ENCODE results near the gene ITM2C. TPM values are rescaled to one million over a fixed set of nuclear protein-coding genes. Genes with fewer than 3 reads are reported as not detected.
A peak's percentile ranks its signal among the peaks of the same experiment; 100 is the strongest.

Gene ITM2C
- total and polyA plus RNA-seq, 2 of the 13 experiments (the other 11 are each of a cell fraction or from before 2014, with no cell fraction given) = 70.5 to 270 TPM

DNA sequence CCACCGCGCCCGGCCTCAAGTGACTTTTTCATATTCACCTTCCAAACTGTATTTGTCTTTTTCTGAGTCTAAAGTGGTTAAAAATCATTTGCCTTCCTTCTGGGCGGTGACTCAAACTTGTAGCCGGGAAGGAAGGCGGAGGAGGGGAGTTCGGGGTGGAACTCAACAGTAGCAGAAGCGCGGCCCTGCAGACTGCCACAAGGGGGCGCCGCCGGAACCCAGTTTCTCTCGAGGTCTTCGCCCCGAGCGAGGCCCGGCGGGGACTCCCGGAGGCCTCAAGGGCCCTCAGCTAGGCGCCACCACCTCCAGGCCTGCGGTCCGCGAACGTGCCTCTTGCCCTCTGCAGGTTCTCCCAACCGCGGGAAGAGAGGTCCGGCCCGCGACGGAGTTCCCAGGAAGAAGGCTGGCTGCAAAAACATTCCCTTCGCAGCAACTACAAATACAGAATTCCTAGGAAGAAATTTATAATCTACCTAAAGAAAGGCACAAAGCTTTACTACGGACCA lies 16.8 kb upstream of the ITM2C start (continued):
- no peak for TF ChIP-seq ZNF292 (CRISPR knock-in tag; IDR thresholded peaks at IDR 0.05; ENCODE audit: borderline replicate concordance, low read depth)
- TF ChIP-seq, protein P1, sequence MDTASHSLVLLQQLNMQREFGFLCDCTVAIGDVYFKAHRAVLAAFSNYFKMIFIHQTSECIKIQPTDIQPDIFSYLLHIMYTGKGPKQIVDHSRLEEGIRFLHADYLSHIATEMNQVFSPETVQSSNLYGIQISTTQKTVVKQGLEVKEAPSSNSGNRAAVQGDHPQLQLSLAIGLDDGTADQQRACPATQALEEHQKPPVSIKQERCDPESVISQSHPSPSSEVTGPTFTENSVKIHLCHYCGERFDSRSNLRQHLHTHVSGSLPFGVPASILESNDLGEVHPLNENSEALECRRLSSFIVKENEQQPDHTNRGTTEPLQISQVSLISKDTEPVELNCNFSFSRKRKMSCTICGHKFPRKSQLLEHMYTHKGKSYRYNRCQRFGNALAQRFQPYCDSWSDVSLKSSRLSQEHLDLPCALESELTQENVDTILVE (CRISPR knock-in tag; IDR thresholded peaks at IDR 0.05) = 0 out of 2 replicates have a peak, but pooled peaks have one; percentile 42
- TF ChIP-seq NPAS2 (CRISPR knock-in tag; IDR thresholded peaks at IDR 0.05; ENCODE audit: borderline replicate concordance) = no peak
- no peak for TF ChIP-seq KDM5A (IDR thresholded peaks at IDR 0.05; ENCODE audit: borderline replicate concordance, low read length)
- peak; percentile 65; the same call in 1 of the 2 replicates for TF ChIP-seq ZNF460 (CRISPR knock-in tag; IDR thresholded peaks at IDR 0.05; ENCODE audit: borderline replicate concordance)
- no peak for TF ChIP-seq SRSF1 (optimal IDR thresholded peaks at IDR 0.05; ENCODE audit: low read depth, low read length)
- TF ChIP-seq ZNF350 (CRISPR knock-in tag; IDR thresholded peaks at IDR 0.05; ENCODE audit: borderline replicate concordance, low read depth) = peak; percentile 64; the same call in 1 of the 2 replicates
- TF ChIP-seq SOX5 (CRISPR knock-in tag; IDR thresholded peaks at IDR 0.05; ENCODE audit: borderline replicate concordance) = peak; percentile 22; the same call in 1 of the 2 replicates
- no peak for TF ChIP-seq RBAK (CRISPR knock-in tag; IDR thresholded peaks at IDR 0.05)
- TF ChIP-seq, protein P2, sequence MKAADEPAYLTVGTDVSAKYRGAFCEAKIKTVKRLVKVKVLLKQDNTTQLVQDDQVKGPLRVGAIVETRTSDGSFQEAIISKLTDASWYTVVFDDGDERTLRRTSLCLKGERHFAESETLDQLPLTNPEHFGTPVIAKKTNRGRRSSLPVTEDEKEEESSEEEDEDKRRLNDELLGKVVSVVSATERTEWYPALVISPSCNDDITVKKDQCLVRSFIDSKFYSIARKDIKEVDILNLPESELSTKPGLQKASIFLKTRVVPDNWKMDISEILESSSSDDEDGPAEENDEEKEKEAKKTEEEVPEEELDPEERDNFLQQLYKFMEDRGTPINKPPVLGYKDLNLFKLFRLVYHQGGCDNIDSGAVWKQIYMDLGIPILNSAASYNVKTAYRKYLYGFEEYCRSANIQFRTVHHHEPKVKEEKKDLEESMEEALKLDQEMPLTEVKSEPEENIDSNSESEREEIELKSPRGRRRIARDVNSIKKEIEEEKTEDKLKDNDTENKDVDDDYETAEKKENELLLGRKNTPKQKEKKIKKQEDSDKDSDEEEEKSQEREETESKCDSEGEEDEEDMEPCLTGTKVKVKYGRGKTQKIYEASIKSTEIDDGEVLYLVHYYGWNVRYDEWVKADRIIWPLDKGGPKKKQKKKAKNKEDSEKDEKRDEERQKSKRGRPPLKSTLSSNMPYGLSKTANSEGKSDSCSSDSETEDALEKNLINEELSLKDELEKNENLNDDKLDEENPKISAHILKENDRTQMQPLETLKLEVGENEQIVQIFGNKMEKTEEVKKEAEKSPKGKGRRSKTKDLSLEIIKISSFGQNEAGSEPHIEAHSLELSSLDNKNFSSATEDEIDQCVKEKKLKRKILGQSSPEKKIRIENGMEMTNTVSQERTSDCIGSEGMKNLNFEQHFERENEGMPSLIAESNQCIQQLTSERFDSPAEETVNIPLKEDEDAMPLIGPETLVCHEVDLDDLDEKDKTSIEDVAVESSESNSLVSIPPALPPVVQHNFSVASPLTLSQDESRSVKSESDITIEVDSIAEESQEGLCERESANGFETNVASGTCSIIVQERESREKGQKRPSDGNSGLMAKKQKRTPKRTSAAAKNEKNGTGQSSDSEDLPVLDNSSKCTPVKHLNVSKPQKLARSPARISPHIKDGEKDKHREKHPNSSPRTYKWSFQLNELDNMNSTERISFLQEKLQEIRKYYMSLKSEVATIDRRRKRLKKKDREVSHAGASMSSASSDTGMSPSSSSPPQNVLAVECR (CRISPR knock-in tag; IDR thresholded peaks at IDR 0.05; ENCODE audit: borderline replicate concordance) = no peak; the same call in 1 of the 2 replicates
- no peak for TF ChIP-seq JUND (CRISPR knock-in tag; IDR thresholded peaks at IDR 0.05)
- TF ChIP-seq, protein P3, sequence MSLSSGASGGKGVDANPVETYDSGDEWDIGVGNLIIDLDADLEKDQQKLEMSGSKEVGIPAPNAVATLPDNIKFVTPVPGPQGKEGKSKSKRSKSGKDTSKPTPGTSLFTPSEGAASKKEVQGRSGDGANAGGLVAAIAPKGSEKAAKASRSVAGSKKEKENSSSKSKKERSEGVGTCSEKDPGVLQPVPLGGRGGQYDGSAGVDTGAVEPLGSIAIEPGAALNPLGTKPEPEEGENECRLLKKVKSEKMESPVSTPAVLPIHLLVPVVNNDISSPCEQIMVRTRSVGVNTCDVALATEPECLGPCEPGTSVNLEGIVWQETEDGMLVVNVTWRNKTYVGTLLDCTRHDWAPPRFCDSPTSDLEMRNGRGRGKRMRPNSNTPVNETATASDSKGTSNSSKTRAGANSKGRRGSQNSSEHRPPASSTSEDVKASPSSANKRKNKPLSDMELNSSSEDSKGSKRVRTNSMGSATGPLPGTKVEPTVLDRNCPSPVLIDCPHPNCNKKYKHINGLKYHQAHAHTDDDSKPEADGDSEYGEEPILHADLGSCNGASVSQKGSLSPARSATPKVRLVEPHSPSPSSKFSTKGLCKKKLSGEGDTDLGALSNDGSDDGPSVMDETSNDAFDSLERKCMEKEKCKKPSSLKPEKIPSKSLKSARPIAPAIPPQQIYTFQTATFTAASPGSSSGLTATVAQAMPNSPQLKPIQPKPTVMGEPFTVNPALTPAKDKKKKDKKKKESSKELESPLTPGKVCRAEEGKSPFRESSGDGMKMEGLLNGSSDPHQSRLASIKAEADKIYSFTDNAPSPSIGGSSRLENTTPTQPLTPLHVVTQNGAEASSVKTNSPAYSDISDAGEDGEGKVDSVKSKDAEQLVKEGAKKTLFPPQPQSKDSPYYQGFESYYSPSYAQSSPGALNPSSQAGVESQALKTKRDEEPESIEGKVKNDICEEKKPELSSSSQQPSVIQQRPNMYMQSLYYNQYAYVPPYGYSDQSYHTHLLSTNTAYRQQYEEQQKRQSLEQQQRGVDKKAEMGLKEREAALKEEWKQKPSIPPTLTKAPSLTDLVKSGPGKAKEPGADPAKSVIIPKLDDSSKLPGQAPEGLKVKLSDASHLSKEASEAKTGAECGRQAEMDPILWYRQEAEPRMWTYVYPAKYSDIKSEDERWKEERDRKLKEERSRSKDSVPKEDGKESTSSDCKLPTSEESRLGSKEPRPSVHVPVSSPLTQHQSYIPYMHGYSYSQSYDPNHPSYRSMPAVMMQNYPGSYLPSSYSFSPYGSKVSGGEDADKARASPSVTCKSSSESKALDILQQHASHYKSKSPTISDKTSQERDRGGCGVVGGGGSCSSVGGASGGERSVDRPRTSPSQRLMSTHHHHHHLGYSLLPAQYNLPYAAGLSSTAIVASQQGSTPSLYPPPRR (CRISPR knock-in tag; IDR thresholded peaks at IDR 0.05; ENCODE audit: borderline replicate concordance) = no peak
- no peak for TF ChIP-seq ZBTB8A (CRISPR knock-in tag; IDR thresholded peaks at IDR 0.05; ENCODE audit: borderline replicate concordance, low read depth)
- no peak for TF ChIP-seq ZNF33B (CRISPR knock-in tag; IDR thresholded peaks at IDR 0.05)
- 0 out of 2 replicates have a peak, but pooled peaks have one; percentile 50 for TF ChIP-seq TMF1 (CRISPR knock-in tag; IDR thresholded peaks at IDR 0.05; ENCODE audit: low read depth)
- no peak for TF ChIP-seq MXI1 (IDR thresholded peaks at IDR 0.05; ENCODE audit: borderline replicate concordance, low read depth, low read length)
- TF ChIP-seq ZMYM3 (CRISPR knock-in tag; IDR thresholded peaks at IDR 0.05) = peak; percentile 59; the same call in 1 of the 2 replicates
- TF ChIP-seq MYC (CRISPR knock-in tag; IDR thresholded peaks at IDR 0.05; ENCODE audit: borderline replicate concordance) = peak; percentile 45; the same call in 1 of the 2 replicates
- TF ChIP-seq SCMH1 (CRISPR knock-in tag; IDR thresholded peaks at IDR 0.05; ENCODE audit: borderline replicate concordance) = no peak
- no peak; the same call in 1 of the 2 replicates for TF ChIP-seq CBX5 (CRISPR knock-in tag; IDR thresholded peaks at IDR 0.05; ENCODE audit: borderline replicate concordance)
